Measurements from ENCODE around the gene ARPC1B.

DNA sequence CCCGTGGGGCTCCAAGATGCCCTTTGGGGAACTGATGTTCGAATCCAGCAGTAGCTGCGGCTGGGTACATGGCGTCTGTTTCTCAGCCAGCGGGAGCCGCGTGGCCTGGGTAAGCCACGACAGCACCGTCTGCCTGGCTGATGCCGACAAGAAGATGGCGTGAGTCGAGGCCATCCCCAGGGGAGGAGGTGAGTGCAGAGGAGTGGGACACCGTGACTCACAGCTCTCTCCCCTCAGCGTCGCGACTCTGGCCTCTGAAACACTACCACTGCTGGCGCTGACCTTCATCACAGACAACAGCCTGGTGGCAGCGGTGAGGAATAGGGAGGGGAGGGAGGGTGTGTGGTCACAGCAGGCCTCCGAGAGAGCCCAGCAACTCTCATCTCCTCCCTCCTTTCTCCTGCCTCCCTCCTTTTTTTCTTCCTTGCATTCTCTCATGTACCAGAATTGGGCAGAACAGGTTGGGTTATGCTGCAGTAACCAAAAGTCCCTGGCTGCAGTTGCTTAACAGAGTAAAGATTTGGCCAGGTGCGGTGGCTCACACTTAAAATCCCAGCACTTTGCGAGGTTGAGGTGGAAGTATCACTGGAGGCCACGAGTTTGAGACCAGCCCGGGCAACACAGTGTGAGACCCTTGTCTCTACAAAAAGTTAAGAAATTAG is 16.5 kb downstream of the ARPC1B start:
- TF ChIP-seq POLR2A (IDR thresholded peaks at IDR 0.05; ENCODE audit: low read depth, low read length), result no peak
- no peak for TF ChIP-seq TAF1 (IDR thresholded peaks at IDR 0.05; ENCODE audit: low read depth, low read length)
- TF ChIP-seq SPI1 (IDR thresholded peaks at IDR 0.05; ENCODE audit: low read depth, low read length), result no peak
- TF ChIP-seq POU2F2 (IDR thresholded peaks at IDR 0.05; ENCODE audit: low read depth, low read length), result no peak
- TF ChIP-seq POLR2AphosphoS5 (IDR thresholded peaks at IDR 0.05; ENCODE audit: low read depth, low read length), result no peak

Measured in GM12891 (cell line).